GM18907 (cell line): Measurements from ENCODE around the gene ERG.

Experiments used
- ATAC-seq: cut with Tn5 transposase; IDR thresholded peaks from one replicate; pipeline ENCODE4 v1.9.1; 2021; ENCODE audit warnings: mild to moderate bottlenecking, moderate library complexity; ENCODE audit not compliant: unreplicated experiment

Gene ERG

DNA sequence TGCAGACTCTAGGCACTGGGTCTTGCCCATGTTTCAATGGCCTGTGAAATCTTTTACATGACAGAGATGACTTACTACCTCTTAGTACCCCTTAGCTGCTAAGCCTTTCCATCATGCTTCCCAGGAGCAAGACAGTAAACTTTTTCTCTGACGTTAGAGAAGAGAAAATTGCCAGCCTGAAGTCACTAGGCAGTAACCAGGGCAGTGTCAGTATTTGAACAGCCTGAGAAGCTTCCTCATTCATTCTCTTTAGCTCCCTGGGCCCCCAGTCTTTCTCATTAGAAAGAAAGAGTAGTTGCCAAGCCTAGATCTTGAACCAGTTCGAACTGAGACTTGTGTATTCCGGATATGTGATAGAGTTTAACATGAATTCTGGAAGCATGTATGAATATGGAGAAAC is 99.2 kb downstream of the ERG start:
- ATAC-seq = no peak

DNA sequence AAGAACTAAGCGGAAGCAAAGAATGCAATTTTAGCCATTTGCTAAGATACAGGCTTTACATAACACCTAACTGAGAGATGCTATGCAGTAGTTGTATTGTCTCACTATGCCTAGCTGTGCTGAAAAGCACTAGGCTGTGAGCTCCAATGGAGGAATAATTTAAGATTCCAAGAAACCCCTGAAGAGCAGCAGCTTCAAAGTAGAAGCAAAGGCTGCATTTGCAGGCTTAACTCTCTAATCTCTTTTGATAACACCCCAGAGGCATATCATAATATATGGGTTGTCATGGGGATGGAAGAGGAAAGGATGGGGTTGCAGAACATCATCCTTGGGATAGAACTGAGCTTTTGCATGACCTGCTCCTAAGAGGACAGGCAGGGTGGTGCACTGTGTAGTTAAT is 102.0 kb downstream of the ERG start:
- no peak for ATAC-seq

GRCh38 chr21:38395581-38395980 is 102.7 kb downstream of the ERG start:
- ATAC-seq = no peak

DNA sequence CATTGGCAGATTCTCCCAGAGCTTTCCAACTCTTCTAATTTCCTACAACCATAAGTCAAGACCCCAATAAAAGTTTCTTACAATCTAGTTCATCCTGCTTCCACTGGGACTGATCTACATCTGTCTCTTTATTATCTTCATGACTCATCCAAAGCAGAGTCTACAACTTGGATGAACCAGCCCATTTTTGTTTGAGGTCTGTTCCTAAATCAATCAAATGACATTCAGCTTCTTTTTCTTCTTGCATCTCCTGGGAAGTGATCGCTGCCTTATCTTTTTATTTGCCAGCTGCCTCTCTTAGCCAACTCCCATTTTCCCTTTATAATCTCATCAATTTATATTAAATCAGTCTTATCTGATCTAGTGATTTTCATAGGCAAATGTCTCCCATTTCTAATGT is 105.6 kb downstream of the ERG start:
- no peak for ATAC-seq

DNA sequence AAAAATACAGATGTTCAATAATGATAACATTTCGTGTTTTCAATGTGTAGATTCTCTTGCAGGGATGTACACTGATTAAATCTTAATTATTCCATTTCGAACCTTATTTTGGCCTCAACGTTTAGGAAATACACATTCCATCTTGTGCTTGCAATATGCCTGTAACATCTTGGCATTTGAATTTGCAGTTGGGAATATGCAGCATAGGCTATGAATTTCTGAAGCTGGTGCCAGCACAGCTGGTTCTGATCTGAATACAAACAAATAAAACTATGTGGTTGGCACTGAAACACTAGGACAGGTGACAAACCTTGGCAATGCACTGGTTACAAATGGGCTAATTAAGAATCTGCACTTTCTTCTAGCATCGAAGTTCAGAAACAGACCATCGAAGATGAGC is 108.4 kb downstream of the ERG start:
- no peak for ATAC-seq

DNA sequence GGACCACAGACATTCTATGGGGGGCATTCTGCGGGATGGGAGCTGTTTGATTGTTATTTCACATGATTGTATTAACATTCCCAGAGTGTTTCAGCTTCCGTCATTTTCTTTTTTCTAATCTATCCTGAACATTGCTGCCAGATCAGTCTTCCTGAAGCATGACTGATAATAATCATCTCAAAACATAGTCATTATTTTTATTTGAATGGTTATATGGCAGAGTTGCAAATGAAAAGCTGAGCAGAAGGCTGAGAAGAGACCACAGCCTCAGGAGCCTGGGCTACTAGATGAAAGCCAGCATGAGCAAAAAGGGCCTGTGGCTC is 109.0 kb downstream of the ERG start:
- ATAC-seq = no peak

DNA sequence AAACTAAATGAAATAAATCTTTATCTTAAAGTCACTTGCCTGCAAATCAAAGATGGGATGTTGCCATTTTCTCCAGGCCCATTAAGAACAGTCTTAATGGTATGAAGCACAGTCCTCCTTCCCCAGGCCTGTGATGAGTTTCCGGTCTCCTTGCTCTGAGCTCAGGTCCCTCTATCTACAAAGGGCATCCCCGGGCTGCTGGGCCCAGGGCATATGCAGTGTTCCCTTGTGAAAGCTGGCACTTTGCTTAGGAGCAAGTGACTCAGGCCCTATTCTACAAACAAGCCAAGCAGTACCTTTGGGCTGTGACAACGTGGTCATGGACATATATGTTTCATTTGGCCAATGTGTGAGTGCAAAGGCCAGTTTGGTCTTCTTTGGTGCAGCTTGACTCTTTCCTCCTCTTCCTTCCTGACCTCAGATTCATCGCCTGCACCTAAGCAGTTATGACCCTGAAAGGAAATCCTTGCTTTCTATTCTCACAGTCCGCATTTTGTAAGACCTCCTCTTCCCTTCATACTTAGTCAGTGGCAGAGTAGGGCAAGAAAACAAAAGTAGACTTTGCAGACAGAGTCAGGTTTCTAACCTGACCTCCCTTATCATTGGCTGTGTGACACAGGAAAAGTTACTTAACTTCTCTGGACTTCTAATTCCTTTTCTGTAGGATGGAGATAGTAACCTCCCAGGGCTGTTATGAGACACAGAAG is 109.5 kb downstream of the ERG start:
- ATAC-seq = no peak

- ATAC-seq = no peak
These were observed 110.1 kb downstream of the ERG start for GRCh38 chr21:38388203-38388602.

- no peak for ATAC-seq
These were observed 111.3 kb downstream of the ERG start for GRCh38 chr21:38386967-38387366.

- ATAC-seq = no peak
These were observed 112.7 kb downstream of the ERG start for GRCh38 chr21:38385427-38386175.

GRCh38 chr21:38384675-38385426 is 113.4 kb downstream of the ERG start:
- no peak for ATAC-seq

GRCh38 chr21:38384238-38384560 is 114.1 kb downstream of the ERG start:
- no peak for ATAC-seq

GRCh38 chr21:38383411-38384237 is 114.7 kb downstream of the ERG start:
- no peak for ATAC-seq

DNA sequence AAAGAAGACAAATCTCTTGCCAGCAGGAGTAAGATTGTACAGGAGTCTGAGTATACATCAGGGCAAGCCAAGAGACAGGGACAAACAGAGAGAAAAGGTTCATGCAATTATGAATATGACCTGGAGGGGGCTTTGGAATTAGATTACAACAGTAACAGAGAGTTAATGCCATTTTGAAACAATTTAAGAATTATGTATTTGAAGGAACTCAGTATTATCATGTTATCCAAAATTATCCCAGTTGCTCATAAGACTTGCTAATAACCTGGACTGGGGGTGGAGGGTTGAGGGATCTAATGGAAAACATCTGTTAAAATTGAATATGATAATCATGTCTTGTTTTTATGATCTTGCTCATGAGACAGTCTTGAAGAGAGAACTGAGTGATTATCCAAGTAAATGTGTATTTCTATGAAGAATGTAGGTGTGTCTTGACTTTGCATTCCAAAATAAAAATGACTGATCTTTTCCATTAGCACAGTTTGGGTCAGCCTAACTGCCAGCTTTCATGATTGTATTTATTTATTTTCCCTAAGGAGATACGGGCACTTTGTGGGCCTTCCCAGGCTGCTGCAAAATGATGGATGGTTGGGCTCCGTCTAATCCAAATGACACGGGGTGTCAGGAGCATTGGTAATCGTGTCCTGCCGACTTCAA is 117.7 kb downstream of the ERG start:
- ATAC-seq = no peak

GRCh38 chr21:38379147-38379546 is 119.1 kb downstream of the ERG start:
- no peak for ATAC-seq

GRCh38 chr21:38377165-38378088 is 120.8 kb downstream of the ERG start:
- no peak for ATAC-seq

GRCh38 chr21:38376693-38377092 is 121.6 kb downstream of the ERG start:
- no peak for ATAC-seq

GRCh38 chr21:38376235-38376634 is 122.0 kb downstream of the ERG start:
- ATAC-seq = no peak

GRCh38 chr21:38367646-38368045 is 130.6 kb downstream of the ERG start:
- no peak for ATAC-seq

DNA sequence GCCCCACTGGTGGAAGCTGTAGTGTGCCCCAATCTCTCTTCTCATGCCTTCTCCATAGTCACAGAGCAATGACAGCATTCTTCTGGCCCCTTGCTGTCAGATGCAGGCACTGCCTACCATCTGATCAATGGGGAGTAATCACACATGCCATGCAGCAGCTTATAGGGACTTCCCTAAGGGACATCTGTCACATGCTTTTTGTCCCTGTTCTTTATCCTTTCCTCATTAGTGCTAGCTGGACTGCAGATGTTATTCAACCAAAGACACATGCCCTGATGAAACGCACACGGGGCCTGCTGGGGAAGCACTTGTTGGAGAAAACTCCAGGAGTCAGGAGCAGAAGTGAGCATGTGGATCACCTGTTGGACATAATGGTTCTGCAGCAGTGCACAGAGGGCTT is 132.8 kb downstream of the ERG start:
- ATAC-seq = no peak
